DMS53 (cell line): Measurements from ENCODE around the gene BBS12.

Experiments used
- DNase-seq: peaks from one replicate; lab custom pipeline; 2025; lab: John Stamatoyannopoulos, UW

Gene BBS12

DNA sequence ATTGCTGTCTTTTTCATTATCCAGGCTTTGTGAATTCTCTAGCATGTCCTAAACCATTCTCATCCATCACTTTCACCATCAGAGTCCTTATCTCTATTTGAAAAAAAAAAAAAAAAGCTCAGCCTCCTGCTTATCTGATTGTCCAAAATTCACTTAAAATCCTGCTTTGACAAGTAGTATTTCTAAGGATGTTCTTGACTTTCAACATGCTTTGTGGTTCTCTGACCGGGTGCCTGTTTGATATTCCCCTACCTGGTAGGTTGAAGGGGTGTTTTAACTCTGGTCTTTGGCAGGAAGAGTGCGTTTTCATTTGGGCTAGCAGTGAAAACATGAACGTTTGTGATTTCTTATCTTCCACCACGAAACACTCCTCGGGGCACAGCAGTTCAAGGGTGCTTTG is 17.3 kb upstream of the BBS12 start:
- no peak for DNase-seq

GRCh38 chr4:122716825-122717448 is 15.6 kb upstream of the BBS12 start:
- peak; percentile 73 for DNase-seq

- DNase-seq = no peak
Observed at GRCh38 chr4:122718281-122718680, 14.2 kb upstream of the BBS12 start.

DNA sequence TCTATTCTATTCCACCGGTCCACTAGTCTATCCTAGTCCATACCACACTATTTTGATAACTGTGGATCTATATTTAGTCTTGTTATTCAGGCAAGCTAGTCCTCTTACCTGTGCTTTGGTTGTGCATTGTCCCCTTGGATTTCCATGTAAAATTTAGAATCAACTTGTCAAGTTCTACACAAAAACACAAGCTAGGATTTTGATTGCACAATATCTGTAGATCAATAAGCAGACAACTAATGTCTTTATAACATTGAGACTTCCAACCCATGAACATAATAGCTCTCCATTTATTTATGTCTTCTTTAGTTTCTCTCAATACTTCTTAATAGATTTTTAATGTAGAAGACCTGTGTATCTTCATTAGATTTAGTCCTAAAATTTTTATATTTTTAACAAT is 10.2 kb upstream of the BBS12 start:
- no peak for DNase-seq

GRCh38 chr4:122728856-122729255 is 3.6 kb upstream of the BBS12 start:
- no peak for DNase-seq

- DNase-seq = peak; percentile 10
Observed at GRCh38 chr4:122731676-122732075, 828 bp upstream of the BBS12 start.

DNA sequence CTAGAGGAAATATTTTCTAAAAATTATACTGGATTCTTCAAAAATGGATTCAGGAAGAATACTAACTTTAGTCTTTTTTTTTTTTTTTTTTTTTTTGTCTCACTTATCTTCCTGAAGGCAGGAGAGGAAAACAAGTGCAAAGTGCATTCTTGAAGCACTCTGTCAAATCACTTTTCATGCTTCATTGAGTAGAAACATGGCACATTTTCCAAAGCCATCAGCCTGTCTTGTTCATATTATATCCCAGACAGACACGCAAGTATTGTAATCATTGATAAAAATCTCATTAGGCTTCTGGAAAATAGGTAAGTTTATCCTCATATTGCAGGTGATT is 1.2 kb downstream of the BBS12 start:
- peak; percentile 3 for DNase-seq

- no peak for DNase-seq
Observed at GRCh38 chr4:122739174-122739573, 6.7 kb downstream of the BBS12 start.

DNA sequence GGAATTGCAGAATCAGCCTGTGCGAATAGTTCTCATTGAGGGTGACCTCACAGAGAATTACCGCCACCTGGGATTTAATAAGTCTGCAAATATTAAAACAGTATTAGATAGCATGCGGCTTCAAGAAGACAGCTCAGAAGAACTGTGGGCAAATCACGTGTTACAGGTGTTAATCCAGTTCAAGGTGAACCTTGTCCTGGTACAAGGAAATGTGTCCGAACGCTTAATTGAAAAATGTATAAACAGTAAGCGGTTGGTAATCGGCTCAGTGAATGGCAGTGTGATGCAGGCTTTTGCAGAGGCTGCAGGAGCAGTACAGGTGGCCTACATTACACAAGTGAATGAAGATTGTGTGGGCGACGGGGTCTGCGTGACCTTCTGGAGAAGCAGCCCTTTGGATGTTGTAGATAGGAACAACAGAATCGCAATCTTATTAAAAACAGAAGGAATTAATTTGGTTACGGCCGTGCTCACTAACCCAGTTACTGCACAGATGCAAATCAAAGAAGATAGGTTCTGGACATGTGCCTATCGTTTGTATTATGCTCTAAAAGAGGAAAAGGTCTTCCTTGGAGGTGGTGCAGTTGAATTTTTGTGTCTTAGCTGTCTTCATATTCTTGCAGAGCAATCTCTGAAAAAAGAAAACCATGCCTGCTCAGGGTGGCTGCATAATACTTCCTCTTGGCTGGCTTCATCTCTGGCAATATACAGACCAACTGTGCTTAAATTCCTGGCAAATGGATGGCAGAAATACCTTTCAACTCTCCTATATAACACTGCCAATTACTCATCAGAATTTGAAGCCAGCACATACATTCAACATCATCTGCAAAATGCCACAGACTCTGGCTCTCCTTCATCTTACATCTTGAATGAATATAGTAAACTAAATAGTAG is 10.7 kb downstream of the BBS12 start:
- DNase-seq = no peak

- no peak for DNase-seq
Observed at GRCh38 chr4:122744229-122744628, 11.7 kb downstream of the BBS12 start.

GRCh38 chr4:122746485-122746965 is 14.0 kb downstream of the BBS12 start:
- no peak for DNase-seq

GRCh38 chr4:122747068-122747467 is 14.6 kb downstream of the BBS12 start:
- DNase-seq = no peak

DNA sequence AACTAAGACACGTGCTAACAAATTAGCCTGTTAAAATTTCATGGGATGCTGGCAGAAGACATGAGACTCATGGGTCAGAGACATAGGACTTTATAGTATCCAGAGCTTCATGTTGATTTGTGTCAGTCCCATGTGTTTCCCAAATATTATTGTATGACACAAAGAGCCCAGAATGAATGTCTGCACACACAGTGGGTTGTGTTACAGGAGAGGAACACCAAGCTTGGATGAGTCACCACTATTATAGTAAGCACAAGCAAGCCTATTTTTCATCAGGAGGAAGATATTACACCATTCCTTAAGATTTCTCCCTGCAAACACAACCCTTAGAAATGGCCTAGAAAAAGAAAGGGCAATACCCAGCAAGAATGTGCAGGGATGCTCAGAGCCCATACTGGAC is 15.4 kb downstream of the BBS12 start:
- DNase-seq = no peak

- no peak for DNase-seq
Observed at GRCh38 chr4:122749704-122750454, 17.4 kb downstream of the BBS12 start.

- no peak for DNase-seq
Observed at GRCh38 chr4:122755675-122756074, 23.2 kb downstream of the BBS12 start.

DNA sequence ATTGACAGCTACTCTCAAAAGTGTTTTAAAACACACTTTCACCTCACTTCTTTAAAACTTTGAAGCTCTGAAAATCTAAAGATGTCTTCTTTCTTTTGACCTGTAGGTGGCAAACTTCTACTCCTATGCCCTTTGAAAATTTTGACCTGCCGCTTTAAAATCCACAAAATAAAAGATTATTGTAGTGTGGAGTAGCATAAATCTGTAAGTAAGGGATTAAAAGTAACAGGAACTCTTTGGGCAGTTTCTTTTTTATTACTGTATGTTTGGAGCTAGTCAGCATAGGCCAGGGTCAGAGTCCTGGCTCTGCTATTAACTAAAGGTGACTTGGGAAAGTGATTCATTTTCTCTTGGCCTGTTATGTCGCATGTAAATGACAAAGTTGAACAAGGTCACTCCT is 25.5 kb downstream of the BBS12 start:
- peak; percentile 44 for DNase-seq

GRCh38 chr4:122759639-122760310 is 27.3 kb downstream of the BBS12 start:
- peak; percentile 7 for DNase-seq

DNA sequence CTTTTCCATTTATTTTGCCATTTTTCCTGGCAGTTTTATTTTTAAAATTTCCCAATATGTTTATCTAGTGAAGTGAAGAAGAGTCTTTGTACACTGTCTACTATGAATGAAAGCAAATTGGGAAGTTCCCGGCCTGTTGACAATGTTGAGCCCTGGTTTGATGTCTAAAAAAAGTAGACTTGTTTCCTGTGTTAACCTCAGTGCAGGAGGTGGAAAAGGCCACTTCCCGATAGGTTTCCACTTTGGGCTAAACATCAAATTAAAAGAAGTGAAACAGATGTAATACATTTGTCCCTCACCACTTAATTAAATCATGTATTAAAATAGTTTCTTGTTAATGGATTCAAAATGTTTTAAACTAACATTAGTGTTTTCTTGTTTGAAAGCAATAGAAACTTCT is 30.0 kb downstream of the BBS12 start:
- no peak for DNase-seq

DNA sequence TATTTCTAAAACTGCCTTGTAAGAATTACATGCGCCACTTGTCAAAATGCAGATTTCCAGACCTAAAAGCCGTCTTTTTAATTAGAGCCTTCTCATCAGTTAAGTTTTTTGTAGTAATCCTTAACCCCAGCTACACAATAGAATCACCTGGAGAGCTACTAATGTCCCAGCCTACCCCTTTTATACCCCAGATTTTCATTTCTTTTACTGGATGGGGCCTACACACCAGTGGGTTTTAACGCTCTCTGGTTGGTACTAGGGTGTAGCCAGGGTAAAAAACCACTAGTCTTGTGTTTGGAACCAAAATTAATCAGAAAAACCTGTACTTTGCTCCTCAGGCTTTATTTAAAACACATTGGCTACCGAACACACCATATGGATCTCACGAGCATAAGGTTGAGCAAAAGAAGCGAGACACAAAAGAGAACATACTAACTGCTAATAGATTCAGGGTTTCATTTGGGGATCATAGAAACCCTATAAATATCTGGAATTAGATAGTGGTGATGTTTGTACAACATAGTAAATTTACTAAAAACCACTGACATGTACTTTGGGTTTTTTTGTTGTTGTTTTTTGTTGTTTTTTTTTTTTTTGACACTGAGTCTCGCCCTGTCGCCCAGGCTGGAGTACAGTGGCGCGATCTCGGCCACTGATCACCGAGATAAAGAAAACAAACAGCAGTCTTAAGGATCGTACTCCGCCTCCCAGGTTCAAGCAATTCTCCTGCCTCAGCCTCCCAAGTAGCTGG is 30.6 kb downstream of the BBS12 start:
- no peak for DNase-seq

DNA sequence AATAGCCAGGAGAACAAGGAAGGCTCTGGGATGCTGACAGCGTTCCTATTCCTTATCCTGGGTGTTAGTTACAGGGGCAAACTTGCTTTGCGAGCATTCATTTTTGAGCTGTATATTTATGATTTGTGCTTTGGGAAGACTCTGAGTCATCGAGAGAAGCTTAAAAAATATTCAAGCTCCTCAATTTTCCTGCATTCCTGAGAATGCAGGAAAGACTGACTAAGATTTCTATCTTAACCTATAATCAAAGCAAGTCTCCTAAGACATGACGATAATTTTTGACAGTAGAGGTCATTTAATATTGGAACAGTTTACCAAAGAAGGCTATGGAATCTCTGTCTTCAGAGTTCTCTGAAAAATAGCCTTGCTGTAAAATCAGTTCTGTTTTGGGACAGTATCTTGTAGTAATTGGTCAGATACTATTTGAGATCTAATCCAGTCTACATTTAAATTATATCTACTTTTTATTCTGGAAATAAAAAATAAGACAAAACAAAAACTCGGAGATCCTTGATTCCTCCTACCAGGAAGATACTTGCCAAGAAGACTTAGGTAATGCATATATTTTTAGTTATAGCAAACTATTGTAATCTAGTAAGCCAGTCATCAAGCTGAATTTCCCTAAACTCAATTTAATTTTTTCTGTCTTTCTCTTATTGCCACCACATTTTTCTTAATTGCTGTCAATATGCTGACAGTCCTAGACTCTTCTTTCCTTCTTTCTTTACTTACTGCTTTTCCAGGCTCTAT is 31.7 kb downstream of the BBS12 start:
- DNase-seq = no peak

DNA sequence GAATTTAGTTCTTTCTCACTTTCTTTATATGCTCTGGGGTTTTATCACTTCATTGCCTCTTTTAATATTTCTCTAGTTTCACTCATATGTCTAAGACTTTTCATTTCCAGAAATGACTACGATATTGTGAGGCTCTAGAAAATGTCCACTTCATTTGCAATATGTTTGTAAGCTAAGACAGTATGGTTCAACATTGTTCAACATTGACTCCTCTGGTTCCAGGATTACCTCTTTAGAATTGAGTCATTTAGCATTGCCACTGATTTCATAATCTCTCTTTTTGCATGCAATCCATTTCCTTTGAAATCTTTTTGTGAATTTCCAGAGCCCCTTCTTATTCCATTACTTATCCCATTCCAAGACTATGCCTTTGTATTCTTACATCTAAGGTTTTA is 32.3 kb downstream of the BBS12 start:
- no peak for DNase-seq
